Mesenchymal stem cell (in vitro differentiated cells and primary cell): ENCODE data around the gene CCDC198.

Experiments used
- DNase-seq: peaks from one replicate; pipeline ENCODE4 v3.0.0-alpha.2; 2013
- H2AFZ ChIP-seq: one replicate; pipeline ENCODE4 v1.6.1; 2013; ENCODE audit warnings: low read depth, mild to moderate bottlenecking, control low read depth, inconsistent platforms, low read length, moderate library complexity
- H2AK5ac ChIP-seq: 2 replicates; pipeline ENCODE4 v1.6.1; 2013; ENCODE audit warnings: low read length, moderate library complexity, mild to moderate bottlenecking, inconsistent platforms; ENCODE audit not compliant: severe bottlenecking
- H2BK120ac ChIP-seq: one replicate; pipeline ENCODE4 v1.6.1; 2013; ENCODE audit warnings: low read depth, mild to moderate bottlenecking, inconsistent platforms, low read length, moderate library complexity
- H2BK12ac ChIP-seq, 2 experiments: one replicate each; pipeline ENCODE4 v1.6.1; 2013; ENCODE audit warnings: inconsistent platforms in 2 of 2, low read length in 2 of 2, mild to moderate bottlenecking in 2 of 2, moderate library complexity in 2 of 2, control low read depth in 1 of 2
- H2BK15ac ChIP-seq: one replicate; pipeline ENCODE4 v1.6.1; 2013; ENCODE audit warnings: mild to moderate bottlenecking, low read depth, inconsistent platforms; ENCODE audit not compliant: poor library complexity, severe bottlenecking
- H2BK5ac ChIP-seq: 2 replicates; pipeline ENCODE4 v1.6.1; 2013; ENCODE audit warnings: low read depth, mild to moderate bottlenecking, low read length, control low read depth, inconsistent platforms; ENCODE audit not compliant: poor library complexity, severe bottlenecking
- H3K14ac ChIP-seq, 2 experiments: one replicate each; pipeline ENCODE4 v1.6.1; 2013; ENCODE audit warnings: inconsistent platforms in 2 of 2, low read length in 2 of 2, control low read depth in 1 of 2, mild to moderate bottlenecking in 1 of 2, moderate library complexity in 1 of 2
- H3K18ac ChIP-seq, 2 experiments: one replicate each; pipeline ENCODE4 v1.6.1; 2013; ENCODE audit warnings: inconsistent platforms in 2 of 2, low read length in 2 of 2, control low read depth in 1 of 2, low read depth in 1 of 2, mild to moderate bottlenecking in 1 of 2
- H3K23ac ChIP-seq, 2 experiments: one replicate each; pipeline ENCODE4 v1.6.1; 2013; ENCODE audit warnings: inconsistent platforms in 2 of 2, low read length in 2 of 2, mild to moderate bottlenecking in 2 of 2, moderate library complexity in 2 of 2, control low read depth in 1 of 2
- H3K27ac ChIP-seq: 2 replicates; pipeline ENCODE4 v1.5.1; 2013; ENCODE audit warnings: mild to moderate bottlenecking, moderate library complexity, low read length, control low read depth, inconsistent platforms; ENCODE audit not compliant: poor library complexity, severe bottlenecking
- H3K27me3 ChIP-seq, 2 experiments: 2 replicates each; pipeline versions ENCODE4 v1.6.1 to v1.7.0; 2013; ENCODE audit warnings: low read length in 2 of 2, mild to moderate bottlenecking in 2 of 2, moderate library complexity in 2 of 2, control low read depth in 1 of 2, inconsistent platforms in 1 of 2; ENCODE audit not compliant: control insufficient read depth in 1 of 2, insufficient read depth in 1 of 2
- H3K36me3 ChIP-seq, 2 experiments: 2 replicates each; pipeline versions ENCODE4 v1.6.1 to v1.7.0; 2013; ENCODE audit warnings: low read length in 2 of 2, control low read depth in 1 of 2, inconsistent platforms in 1 of 2, low read depth in 1 of 2, mild to moderate bottlenecking in 1 of 2; ENCODE audit not compliant: insufficient read depth in 2 of 2, control insufficient read depth in 1 of 2
- H3K4ac ChIP-seq, 2 experiments: one replicate each; pipeline ENCODE4 v1.6.1; 2013; ENCODE audit warnings: inconsistent platforms in 2 of 2, low read length in 2 of 2, mild to moderate bottlenecking in 2 of 2, moderate library complexity in 2 of 2, control low read depth in 1 of 2, low read depth in 1 of 2
- H3K4me1 ChIP-seq: 2 replicates; pipeline ENCODE4 v1.6.1; 2013; ENCODE audit warnings: low read depth, low read length, control low read depth; ENCODE audit not compliant: control insufficient read depth, insufficient read depth
- H3K4me2 ChIP-seq: 2 replicates; pipeline ENCODE4 v1.6.1; 2013; ENCODE audit warnings: low read length, mild to moderate bottlenecking, inconsistent platforms; ENCODE audit not compliant: poor library complexity, severe bottlenecking
- H3K4me3 ChIP-seq, 2 experiments: 2 replicates each; pipeline versions ENCODE4 v1.5.1 to v1.7.0; 2013; ENCODE audit warnings: low read length in 2 of 2, mild to moderate bottlenecking in 2 of 2, control low read depth in 1 of 2, low read depth in 1 of 2; ENCODE audit not compliant: insufficient read depth in 1 of 2
- H3K79me1 ChIP-seq: replicated peaks from 2 replicates; pipeline ENCODE4 v1.6.1; 2013; ENCODE audit warnings: mild to moderate bottlenecking, control low read depth, low read length, inconsistent platforms; ENCODE audit not compliant: poor library complexity, severe bottlenecking
- H3K9ac ChIP-seq: 2 replicates; pipeline ENCODE4 v1.7.0; 2013; ENCODE audit warnings: mild to moderate bottlenecking, low read length, moderate library complexity
- H3K9me3 ChIP-seq: 2 replicates; pipeline ENCODE4 v1.7.0; 2013; ENCODE audit warnings: mild to moderate bottlenecking, low read length; ENCODE audit not compliant: control insufficient read depth
- H4K8ac ChIP-seq: one replicate; pipeline ENCODE4 v1.6.1; 2013; ENCODE audit warnings: inconsistent platforms, mild to moderate bottlenecking, low read length, moderate library complexity
- H4K91ac ChIP-seq: one replicate; pipeline ENCODE4 v1.6.1; 2013; ENCODE audit warnings: mild to moderate bottlenecking, low read length, inconsistent platforms
- WGBS: methylation state at CpG from one replicate; pipeline ENCODE4 v1.1.7; 2013; ENCODE audit warnings: mixed read lengths; 5-methylcytosine and 5-hydroxymethylcytosine counted together

Gene CCDC198

DNA sequence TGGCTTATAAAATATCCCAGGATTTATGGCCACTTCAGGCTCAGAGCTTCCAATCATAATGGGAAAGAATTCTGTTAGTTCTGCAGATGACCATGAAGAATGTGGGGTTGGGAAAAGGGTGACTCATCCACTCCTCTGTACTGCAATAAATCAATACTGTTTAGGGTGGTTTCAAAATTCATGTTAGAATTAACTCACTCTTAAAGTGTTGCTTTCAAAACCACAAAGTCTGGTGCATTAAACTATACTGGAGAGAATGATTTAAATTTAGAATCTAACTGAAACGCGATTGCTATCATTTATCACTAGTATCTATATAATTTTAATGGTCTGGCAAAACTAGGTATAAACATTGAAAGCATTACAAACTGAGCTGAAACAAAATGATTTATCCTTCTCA lies 798 bp downstream of the CCDC198 start:
- Histone ChIP-seq H3K9ac (no peak overlapping the region), H2BK120ac (no peak overlapping the region), H3K4me2 (no peak overlapping the region), H3K27me3 (no peaks in the 10 kb centered on the region), H2BK15ac (no peak overlapping the region), H3K23ac (no peak overlapping the region), H3K4me1 (no peaks in the 10 kb centered on the region), H3K14ac (no peak overlapping the region), H2AK5ac (no peak overlapping the region), H4K8ac (no peak overlapping the region), H3K27ac (peak overlapping the region; percentile 99), H2AFZ (no peak overlapping the region), H3K36me3 (no peaks in the 10 kb centered on the region), H3K18ac (no peak overlapping the region), H3K4ac (no peak overlapping the region), H3K79me1 (peaks cover 5% of the 10 kb centered on the region), H3K9me3 (no peaks in the 10 kb centered on the region), H2BK12ac (no peak overlapping the region), H2BK5ac (no peak overlapping the region), H3K4me3 (peak overlapping the region in 1 of 2 experiments; percentile 30), H4K91ac (no peak overlapping the region)
- WGBS: no CpG with 5 or more reads among the region's 2 CpGs
- DNase-seq: peak; percentile 69

DNA sequence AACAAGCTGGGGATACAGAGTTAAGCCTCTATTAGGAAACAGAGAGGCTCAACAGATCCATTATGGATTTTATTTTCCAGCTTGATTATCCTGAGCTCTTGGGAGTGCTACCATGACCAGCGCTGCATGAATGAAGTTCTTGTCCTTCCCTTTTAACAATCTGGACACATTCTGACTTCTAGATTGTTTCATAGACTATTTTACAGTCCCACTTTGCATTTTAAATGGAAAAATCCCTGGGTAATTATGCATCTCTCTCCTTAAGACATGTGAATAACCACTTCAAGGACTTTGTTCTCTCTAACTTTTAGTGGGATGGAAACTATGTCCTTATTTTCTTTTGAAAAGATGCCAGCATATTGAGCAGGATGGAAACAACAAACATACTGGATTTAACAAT lies 2.0 kb downstream of the CCDC198 start:
- Histone ChIP-seq H3K23ac (no peak overlapping the region), H3K9ac (no peak overlapping the region), H3K4me1 (no peaks in the 10 kb centered on the region), H4K8ac (no peak overlapping the region), H2AK5ac (no peak overlapping the region), H3K18ac (no peak overlapping the region), H2AFZ (no peak overlapping the region), H3K4ac (no peak overlapping the region), H4K91ac (no peak overlapping the region), H3K27me3 (no peaks in the 10 kb centered on the region), H2BK12ac (no peak overlapping the region), H3K9me3 (no peaks in the 10 kb centered on the region), H3K4me3 (no peak overlapping the region), H3K79me1 (peaks cover 5% of the 10 kb centered on the region), H2BK120ac (no peak overlapping the region), H3K4me2 (no peak overlapping the region), H2BK5ac (no peak overlapping the region), H3K36me3 (no peaks in the 10 kb centered on the region), H3K27ac (peak overlapping the region; percentile 45), H3K14ac (no peak overlapping the region), H2BK15ac (no peak overlapping the region)
- 71% methylated on average over 1 of the region's 1 CpG for WGBS
- DNase-seq: no peak

DNA sequence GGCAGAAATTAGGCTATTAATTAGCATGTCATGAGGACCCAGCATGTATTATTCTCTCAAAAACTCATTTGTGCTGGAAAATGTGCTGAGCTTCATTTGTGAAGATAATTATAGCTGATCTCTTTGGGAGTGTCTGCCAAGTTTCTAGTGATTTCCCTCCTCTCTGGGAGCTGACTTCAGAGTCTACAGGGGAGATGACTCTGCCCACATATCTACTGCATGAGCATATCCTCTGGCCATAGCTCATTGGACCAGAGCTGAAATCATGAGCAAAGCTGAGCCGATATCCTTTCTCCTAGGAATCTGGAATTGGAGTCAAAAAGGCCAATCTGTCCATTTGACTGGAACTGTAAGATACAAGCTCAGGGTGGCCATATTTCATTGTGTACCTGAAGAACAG lies 5.9 kb downstream of the CCDC198 start:
- Histone ChIP-seq H3K27ac (peak overlapping the region; percentile 92), H3K9ac (peak overlapping the region; percentile 72), H2BK15ac (no peak overlapping the region), H2AK5ac (no peak overlapping the region), H3K23ac (no peak overlapping the region), H2BK12ac (no peak overlapping the region), H3K18ac (no peak overlapping the region), H4K8ac (no peak overlapping the region), H3K4me3 (peak overlapping the region in 1 of 2 experiments; percentile 3), H2AFZ (no peak overlapping the region), H3K14ac (no peak overlapping the region), H3K27me3 (peaks cover 0 to 6% of the 10 kb centered on the region in 2 experiments), H2BK5ac (no peak overlapping the region), H3K79me1 (peaks cover 25% of the 10 kb centered on the region), H3K9me3 (no peaks in the 10 kb centered on the region), H3K4ac (no peak overlapping the region), H2BK120ac (no peak overlapping the region), H3K36me3 (peaks cover 0 to 5% of the 10 kb centered on the region in 2 experiments), H4K91ac (no peak overlapping the region), H3K4me1 (no peaks in the 10 kb centered on the region), H3K4me2 (no peak overlapping the region)
- no peak for DNase-seq
- 64% methylated on average over 1 of the region's 1 CpG for WGBS

GRCh38 chr14:57486767-57487379 lies 6.8 kb downstream of the CCDC198 start:
- H2AFZ ChIP-seq: no peak overlapping the region
- H3K4me3 ChIP-seq: peak overlapping the region in 1 of 2 experiments; percentile 48
- peak overlapping the region; percentile 72 for H3K9ac ChIP-seq
- H4K91ac ChIP-seq: no peak overlapping the region
- peak; percentile 51 for DNase-seq
- peaks cover 0 to 10% of the 10 kb centered on the region in 2 experiments for H3K36me3 ChIP-seq
- H3K79me1 ChIP-seq: peaks cover 26% of the 10 kb centered on the region
- H2BK15ac ChIP-seq: no peak overlapping the region
- no peak overlapping the region for H3K23ac ChIP-seq
- H4K8ac ChIP-seq: no peak overlapping the region
- no peaks in the 10 kb centered on the region for H3K9me3 ChIP-seq
- peaks cover 0 to 6% of the 10 kb centered on the region in 2 experiments for H3K27me3 ChIP-seq
- H3K4me2 ChIP-seq: no peak overlapping the region
- no peak overlapping the region for H3K14ac ChIP-seq
- 44% methylated on average over 2 of the region's 3 CpGs for WGBS
- H2AK5ac ChIP-seq: peak overlapping the region; percentile 90
- peak overlapping the region; percentile 92 for H3K27ac ChIP-seq
- no peak overlapping the region for H3K4ac ChIP-seq
- H2BK12ac ChIP-seq: no peak overlapping the region
- no peaks in the 10 kb centered on the region for H3K4me1 ChIP-seq
- no peak overlapping the region for H2BK120ac ChIP-seq
- no peak overlapping the region for H2BK5ac ChIP-seq
- H3K18ac ChIP-seq: no peak overlapping the region
